LNCaP clone FGC (cell line): ENCODE measurements around the gene RGS5.

Source experiments
- DNase-seq: peaks from one replicate; pipeline ENCODE4 v3.0.0-alpha.2; 2011; ENCODE audit warnings: low read depth
- H3K4me3 ChIP-seq: 2 replicates; pipeline ENCODE4 v1.5.1; 2011; ENCODE audit warnings: mild to moderate bottlenecking, low read depth, low read length, control low read depth
- TF ChIP-seq, protein P1 (sequence below): IDR thresholded peaks from 2 replicates; pipeline ENCODE4 v1.5.1; 2012; ENCODE audit warnings: mild to moderate bottlenecking; ENCODE audit not compliant: control insufficient read depth, insufficient read depth; ENCODE audit errors: extremely low read depth

Gene RGS5

DNA sequence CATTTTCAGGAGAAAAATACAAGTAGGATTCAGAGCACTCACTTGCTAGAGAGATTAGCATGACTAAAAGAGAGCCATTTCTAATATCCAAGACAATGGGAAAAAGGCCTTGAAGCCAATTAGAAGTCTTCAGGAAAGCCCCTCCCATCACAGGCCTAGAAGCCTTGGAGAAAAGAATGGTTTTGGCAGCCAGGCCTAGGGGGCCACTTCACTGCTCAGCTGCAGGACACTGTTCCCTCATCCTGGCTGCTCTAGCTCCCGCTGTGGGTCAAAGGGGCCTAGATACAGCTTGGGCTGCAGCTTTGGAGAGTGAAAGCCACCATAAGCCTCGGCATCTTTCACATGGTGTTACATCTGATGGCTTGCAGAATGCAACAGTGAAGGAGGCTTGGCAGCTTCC, 70.7 kb downstream of the RGS5 start:
- H3K4me3 ChIP-seq = no peak overlapping the region
- TF ChIP-seq, protein P1, sequence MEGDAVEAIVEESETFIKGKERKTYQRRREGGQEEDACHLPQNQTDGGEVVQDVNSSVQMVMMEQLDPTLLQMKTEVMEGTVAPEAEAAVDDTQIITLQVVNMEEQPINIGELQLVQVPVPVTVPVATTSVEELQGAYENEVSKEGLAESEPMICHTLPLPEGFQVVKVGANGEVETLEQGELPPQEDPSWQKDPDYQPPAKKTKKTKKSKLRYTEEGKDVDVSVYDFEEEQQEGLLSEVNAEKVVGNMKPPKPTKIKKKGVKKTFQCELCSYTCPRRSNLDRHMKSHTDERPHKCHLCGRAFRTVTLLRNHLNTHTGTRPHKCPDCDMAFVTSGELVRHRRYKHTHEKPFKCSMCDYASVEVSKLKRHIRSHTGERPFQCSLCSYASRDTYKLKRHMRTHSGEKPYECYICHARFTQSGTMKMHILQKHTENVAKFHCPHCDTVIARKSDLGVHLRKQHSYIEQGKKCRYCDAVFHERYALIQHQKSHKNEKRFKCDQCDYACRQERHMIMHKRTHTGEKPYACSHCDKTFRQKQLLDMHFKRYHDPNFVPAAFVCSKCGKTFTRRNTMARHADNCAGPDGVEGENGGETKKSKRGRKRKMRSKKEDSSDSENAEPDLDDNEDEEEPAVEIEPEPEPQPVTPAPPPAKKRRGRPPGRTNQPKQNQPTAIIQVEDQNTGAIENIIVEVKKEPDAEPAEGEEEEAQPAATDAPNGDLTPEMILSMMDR = no peak
- DNase-seq = no peak

DNA sequence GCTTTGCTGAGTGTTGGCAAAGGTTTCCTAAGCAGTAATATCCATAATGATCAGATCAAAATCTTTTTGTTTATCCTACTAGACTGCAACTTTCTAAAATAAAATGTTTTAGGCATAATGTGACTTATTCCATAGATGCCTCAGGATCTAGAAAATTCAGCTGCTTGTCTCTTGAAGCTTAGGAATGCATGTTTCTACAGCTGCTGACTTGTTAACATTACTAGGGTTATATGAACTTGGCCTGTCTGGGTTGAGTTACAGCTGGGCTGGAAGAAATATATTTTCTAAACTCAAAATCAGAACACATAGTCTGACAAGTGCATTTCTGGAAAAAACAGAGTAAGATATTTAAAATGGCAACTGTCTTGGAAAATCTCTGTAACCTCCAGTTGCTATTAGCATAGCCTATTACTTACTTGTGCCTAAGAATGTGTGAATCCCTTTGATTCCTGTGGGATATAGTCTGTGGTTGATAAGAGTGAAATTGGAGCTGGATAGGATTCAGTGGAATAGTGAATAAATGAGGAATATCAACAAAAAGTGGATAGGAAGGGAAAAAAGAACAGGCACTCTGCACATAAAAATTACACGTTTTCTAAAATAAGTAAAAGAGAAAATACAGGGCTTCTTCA, 72.4 kb downstream of the RGS5 start:
- TF ChIP-seq, protein P1 = no peak
- no peak for DNase-seq

DNA sequence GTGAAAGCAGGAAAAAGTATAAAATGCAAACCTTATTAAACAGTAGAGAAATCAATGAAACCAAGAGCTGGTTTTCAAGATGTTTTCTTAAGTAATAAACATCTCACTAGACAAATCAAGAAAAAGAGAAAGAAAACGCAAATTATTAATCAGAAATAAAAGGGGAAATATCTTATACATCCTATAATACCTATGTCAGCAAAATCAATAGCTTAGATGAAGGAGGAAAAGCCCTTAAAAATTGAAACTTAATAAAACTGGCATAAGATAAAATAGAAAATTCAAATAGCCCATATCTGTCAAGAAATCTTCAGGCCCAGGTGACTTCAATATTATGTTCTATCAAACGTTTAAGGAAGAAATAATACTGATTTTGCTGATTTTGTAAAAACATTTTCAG, 74.4 kb downstream of the RGS5 start:
- TF ChIP-seq, protein P1 = no peak
- H3K4me3 ChIP-seq = no peak overlapping the region
- no peak for DNase-seq

More for the DNA sequence above, 72.4 kb downstream of the RGS5 start:
- H3K4me3 ChIP-seq = no peak overlapping the region

DNA sequence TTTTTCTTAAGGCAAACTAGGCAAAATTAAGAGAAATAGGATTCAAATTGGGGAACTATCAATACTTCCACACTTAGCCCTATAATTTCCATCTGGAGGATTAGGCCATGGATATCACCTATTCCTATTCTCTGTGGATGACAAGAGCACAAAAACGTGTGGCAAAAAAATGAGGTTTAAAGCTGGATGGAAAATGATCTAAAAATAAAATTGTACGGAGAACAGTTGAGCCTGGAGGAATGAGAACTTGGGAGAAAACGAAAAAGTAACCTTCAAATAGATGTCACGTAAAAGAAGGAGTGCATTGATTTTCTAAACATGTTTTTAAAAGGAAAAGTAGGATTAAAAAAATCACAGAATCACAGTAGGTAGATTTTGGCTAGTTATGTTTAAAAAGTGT, 77.9 kb downstream of the RGS5 start:
- no peak overlapping the region for H3K4me3 ChIP-seq
- TF ChIP-seq, protein P1 = no peak
- no peak for DNase-seq

DNA sequence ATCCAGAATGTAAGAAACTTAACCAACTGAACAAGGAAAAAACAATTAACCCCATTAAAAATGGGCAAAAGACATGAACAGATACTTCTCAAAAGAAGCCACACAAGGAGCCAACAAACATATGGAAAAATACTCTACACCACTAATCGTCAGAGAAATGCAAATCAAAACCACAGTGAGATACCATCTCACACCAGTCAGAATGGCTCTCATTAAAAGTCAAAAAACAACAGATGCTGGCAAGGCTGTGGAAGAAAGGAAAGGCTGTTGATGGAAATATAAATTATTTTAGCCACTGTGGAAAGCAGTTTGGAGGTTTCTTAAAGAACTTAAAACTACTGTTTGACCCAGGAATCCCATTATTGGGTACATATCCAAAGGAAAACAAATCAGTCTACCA, 82.3 kb downstream of the RGS5 start:
- TF ChIP-seq, protein P1 = no peak
- DNase-seq = no peak
- no peak overlapping the region for H3K4me3 ChIP-seq

DNA sequence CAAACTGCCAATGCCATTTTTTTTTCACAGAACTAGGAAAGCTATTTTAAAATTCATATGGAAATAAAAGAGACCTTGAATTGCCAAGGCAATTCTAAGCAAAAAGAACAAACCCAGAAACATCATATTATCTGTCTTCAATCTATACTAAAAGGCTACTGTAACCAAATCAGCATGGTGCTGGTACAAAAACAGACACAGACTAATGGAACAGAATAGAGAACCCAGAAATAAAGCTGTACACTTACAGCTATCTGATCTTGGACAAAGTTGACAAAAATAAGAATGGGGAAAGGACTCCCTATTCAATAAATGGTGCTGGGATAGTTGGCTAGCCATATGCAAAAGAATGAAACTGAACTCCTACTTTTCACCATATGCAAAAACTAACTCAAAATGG, 83.0 kb downstream of the RGS5 start:
- TF ChIP-seq, protein P1 = no peak
- DNase-seq = no peak
- no peak overlapping the region for H3K4me3 ChIP-seq

DNA sequence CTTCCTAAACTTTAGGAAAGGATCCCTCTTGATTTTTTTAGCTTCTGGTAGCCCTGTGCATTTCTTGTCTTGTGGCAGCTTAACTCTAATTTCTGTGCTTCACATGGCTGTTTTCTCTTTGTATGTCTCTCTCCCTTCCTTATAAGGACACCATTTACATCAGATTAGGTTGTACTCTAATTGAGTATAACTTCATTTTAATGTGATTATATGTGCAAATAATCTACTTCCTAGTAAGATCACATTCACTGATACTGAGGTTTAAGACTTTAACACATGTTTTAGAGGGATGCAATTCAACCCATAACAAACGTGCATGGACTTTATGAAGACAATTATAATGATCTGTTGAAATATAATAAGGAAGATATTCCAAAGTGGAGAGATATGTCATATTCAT, 86.8 kb downstream of the RGS5 start:
- TF ChIP-seq, protein P1 = no peak
- H3K4me3 ChIP-seq = no peak overlapping the region
- no peak for DNase-seq
